Measurements from ENCODE around the gene TOMM6.
"Not testable (repeated sequence)": the region's sequence is repeated elsewhere in the genome, so short reads cannot be mapped to it uniquely, and the experiment has no call there.

TOMM6 gene

DNA sequence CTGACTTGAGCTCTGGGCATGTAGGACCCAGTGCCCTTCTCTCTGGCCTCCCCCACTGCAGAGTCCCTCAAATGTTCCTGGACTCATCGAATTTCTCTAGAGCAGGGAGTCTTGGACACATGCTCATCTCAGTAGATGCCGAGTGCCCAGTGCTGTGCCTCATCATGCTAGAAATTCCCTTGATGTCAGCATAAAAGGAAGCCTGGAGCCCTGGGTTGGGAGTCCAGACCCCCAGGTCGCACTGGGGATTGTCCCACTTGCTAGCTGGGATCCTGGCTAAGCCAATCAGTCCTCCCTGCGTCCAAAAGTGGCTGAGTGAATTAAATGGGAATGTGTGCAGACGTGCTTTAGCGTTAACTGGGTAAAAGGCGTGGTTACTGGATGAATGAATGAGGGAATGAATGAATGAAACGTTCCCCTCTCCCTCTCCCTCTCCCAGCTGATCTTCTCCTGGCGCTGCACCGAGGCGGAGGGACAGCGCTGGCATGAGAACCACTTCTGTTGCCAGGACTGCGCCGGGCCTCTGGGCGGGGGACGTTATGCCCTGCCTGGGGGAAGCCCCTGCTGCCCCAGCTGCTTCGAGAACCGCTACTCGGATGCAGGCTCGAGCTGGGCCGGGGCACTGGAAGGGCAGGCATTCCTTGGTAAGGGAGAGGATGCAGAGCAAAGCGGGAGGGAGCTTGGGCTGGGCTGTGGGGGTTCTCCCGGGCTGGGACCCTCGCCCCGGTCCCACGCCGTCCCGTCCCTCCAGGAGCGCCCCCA is 1.6 kb upstream of the TOMM6 start:
- DNase-seq (ENCODE audit: low read depth), result no peak

DNA sequence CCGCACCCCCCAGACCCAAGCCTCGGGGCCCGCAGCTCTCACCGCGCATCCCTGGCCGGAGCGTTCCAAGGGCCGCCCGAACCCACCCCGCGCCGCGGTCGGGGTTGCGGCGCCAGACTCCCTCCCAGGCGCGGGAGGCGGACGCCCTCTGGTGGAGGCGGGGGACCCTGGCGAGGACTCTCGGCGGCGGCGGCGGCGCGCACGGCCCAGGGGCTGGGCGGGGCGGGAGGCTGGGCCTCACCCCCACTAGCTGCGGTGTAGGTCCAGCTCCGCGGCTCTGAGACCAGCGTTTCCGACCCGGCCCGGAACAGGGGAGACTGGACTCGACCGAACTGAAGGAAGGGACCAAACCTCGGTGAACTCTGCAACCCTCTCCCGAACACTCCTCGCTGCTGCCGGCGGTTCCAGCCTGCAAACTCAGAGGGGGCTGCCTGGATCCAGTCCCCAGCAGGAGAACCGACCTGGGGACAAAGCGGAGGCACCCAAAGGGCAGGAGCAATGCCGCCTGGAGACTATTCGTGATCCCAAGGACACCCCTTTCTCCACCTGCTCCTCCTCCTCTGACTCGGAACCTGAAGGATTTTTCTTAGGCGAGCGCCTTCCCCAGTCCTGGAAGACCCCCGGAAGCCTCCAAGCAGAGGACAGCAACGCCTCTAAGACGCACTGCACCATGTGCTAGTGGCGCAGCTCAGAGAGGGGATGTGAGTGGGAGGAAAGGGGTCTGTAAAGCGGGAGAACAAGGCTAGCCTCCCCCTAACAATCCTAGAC is 859 bp upstream of the TOMM6 start:
- DNase-seq (ENCODE audit: low read depth), result no peak

DNA sequence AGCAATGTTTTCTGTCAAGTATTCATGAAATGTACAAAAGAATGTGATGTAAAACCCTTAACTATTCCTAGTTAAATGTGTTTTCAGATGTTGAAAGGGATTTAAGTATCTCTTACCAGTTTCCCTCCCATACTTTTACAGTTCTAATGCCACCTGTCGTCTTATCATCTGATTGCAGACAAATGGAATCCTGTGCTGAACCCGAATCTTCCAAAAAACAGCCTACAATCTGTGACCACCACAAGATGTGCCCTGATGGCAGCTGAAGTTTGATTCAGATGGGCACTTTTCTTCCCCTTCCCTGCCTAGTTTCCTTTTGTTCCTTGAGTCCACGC is 1.9 kb downstream of the TOMM6 start:
- no peak for DNase-seq (ENCODE audit: low read depth)

DNA sequence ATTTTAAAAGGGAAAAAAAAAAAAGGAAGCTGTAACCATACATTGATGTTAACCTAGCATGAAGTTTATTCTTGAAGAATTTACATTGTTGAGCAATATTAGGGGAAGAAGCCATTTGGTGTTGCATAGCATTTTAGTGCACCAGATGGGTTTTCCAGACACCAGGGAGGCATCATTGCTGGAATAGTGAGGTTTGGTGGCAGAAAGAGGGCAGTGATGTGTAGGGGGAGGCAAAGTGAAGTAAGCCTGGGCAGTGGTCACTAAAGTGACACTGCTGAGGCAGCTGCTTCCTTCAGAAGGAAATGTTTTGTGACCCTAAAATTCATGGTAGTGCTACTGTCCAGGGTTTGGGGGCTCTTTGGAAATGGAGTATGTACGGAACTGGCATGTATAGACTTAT is 2.6 kb downstream of the TOMM6 start:
- DNase-seq (ENCODE audit: low read depth), result no peak

DNA sequence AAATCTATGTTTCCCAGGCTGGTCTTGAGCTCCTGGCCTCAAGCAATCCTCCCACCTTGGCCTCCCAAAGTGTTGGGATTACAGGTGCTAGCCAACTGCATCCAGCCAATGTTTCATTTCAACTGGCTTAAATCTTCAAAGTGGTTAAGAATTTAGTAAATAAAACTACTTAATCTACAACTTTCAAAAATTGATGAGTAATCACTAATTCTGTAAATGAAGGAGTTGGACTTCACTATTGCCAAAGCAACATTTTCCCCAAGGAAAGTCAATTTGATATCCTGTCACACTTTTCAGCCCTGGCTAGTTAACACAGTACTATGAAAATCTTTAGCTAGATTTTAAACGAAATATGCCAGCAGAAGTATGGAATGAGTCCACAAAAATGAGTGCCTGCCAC is 3.8 kb downstream of the TOMM6 start:
- no peak for DNase-seq (ENCODE audit: low read depth)

DNA sequence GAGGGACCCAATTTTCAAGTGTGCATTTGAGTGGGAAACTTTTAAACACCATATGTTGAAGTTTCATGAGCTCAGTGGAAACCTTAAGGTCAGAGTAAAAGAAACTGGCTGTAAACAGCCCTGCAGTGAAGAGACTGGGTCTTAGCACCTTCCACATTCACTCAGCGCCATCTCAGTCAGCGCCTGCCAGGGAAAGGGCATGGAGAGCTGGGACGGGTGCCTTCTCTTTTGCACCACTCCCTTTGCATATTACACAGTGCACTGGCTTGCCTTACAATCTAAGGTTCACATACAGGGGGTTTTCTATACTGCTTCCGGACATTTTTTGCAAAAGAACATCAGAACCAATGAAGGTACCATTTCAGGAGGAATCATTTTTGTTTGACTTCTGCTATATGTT is 4.5 kb downstream of the TOMM6 start:
- DNase-seq (ENCODE audit: low read depth), result no peak

DNA sequence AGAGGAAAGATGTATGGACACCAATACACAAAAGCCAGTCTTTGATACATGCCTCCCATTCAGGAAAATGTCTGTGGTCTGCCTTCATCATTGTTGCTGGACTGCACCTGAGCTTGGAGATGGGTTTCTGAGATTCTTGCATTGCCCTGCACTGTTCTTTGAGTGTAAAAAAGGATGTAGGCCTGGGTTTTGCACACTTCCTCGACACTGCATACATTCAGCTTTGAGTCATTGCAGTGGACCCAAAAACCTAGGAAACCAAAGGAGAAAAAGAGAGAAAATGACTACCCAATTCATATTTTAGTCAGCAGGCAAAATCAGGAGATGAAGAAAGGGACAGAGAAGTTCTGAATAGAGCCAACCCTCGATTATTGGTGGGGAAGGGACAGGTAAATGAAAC is 9.0 kb downstream of the TOMM6 start:
- DNase-seq (ENCODE audit: low read depth), result no peak

DNA sequence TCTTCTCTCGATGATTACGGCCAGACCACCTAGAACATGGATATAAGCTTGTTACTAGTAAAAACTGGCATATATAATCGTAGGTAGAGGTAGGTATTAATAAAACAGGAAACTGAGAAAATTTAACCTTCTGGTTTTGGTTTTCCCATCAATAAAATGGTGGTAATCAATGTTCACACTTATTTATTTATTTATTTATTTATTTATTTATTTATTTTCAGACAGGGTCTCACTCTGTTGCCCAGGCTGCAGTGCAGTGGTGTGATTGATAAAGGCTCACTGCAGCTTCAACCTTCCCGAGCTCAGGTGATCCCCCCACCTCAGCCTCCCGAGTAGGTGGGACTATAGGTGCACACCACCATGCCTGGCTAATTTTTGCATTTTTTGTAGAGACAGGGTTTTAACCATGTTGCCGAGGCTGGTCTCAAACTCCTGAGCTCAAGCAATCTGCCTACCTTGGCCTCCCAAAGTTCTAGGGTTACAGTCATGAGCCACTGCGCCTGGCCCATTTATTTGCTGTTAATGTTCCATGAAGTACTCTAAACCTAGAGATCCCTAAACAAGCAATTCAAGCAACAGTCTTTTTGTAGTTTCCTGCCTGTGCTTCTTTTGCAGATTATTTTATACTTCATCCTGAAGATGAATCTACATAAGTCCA is 11.5 kb downstream of the TOMM6 start:
- no peak for DNase-seq (ENCODE audit: low read depth)

DNA sequence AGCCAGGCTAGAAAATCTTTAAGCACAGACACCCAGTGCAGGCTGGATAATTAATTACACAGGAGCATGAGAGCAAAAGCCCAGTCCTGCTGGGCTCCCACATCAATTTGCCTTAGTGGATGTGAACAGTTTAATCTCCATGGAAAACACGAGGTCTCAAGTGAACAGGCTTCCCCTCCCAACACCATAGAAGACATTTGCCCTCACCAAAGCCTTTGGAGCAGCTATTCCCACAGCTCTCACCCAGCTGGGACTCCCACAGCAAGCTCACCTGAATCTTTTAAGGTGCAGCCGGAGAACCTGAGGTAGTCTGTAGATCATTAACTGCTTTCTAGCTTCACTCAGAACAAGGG is 12.0 kb downstream of the TOMM6 start:
- DNase-seq (ENCODE audit: low read depth), result no peak

DNA sequence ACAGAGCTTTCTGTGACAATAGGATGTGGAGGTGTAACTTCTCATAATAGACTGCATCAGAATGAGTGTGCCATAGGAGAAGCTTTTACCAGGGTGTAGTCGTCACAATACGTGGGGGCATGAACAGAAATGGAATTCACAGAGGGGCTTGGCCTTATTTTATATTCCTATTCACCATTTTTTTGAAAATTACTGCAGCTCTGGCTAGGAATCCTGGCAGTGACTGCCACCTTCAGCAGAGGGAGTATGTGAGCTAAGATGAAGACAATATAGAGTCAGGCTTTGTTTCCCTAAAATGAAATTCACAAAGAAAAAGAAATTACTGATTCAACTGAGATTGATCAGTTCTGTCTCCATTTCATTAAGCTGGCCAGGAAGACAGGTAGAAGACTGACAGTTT is 13.9 kb downstream of the TOMM6 start:
- no peak for DNase-seq (ENCODE audit: low read depth)

DNA sequence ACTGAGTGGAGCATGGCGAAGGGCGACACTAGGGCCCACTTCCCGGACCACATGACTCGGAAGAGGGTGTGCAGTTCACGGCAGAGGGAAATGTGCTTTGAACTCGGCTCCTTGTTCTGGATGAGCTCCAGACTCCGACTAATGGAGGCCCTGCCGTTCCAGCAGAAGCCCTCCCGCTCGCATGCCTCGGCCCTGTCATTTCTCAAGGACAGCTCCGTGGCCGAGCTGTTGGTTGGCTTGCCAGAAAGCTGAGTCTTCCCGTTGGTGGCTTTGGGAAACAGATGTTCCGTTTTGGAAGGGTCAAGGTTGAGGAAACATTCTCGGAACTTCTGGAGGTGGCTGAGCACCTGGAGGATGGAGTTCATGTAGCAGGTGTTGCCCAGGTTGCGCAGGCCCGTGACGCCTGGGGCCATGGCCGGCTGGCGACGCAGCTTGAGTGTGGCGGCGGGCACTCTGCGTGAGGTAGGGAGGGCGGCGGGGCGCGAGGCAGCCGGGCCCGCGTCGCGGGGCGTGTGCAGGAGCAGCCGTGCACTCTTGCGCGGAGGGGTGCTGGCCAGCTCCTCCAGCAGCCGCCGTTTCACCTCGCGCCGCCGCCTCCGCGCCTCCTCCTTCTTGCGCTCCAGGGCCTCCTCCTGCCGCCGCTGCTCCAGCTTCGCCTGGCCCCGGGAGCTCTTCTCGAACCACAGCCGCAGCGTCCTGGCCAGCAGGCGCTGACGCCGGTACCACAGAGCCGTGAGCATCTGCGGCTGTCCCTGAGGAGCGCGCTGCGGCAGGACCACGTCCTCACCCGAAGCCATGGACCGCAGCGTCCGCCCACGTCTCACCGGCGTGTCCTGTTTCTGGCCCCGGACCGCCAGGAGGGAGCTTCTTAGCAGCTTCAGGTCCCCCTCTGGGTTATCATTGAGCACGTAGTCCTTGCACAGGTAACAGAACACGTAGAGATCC is 18.6 kb downstream of the TOMM6 start:
- no peak for DNase-seq (ENCODE audit: low read depth)

DNA sequence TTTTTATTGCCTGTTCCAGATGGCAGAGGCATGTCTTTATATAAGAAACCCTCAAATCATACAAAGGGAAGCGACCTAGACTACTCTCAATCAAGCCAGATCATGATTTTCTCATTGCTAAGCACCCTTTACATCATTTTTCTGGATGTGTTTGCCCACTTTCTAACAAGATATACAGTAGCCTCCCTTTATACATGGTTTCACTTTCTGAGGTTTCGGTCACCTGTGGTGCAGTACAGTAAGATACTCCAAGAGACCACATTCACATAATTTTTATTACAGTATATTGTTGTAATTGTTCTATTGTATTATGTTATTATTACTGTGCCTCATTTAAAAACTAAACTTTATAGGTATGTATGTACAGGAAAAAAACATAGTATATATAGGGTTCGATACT is 23.6 kb downstream of the TOMM6 start:
- DNase-seq (ENCODE audit: low read depth), result no peak

DNA sequence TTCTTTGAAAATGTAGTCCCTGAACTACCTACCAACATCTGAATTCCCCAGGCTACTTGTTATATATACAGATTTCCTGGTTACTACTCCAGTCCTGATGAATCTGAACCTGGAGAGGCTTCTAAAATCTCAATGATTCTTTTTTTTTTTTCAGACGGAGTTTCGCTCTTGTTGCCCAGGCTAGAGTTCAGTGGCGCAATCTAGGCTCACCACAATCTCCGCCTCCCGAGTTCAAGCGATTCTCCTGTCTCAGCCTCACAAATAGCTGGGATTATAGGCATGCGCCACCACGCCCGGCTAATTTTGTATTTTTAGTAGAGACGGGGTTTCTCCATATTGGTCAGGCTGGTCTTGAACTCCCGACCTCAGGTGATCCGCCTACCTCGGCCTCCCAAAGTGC is 24.5 kb downstream of the TOMM6 start:
- DNase-seq (ENCODE audit: low read depth), result not testable (repeated sequence)

DNA sequence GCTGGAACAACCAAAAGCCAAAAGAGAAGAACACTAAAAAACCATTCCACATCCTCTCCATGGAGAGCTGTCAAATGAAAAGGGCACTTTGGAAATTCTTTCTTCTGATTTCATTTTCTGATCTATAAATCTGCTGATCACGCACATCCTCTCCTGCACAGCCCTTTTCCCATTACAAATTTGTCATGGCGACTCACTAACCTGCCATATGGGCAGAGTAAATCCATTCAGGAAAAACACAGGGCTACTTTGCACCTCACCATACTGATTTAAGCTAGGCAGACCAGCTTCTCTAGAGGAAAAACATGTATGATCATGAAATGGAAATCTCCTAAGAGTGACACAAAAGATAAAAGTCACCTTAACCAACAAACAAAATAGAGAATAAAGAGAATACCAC is 26.0 kb downstream of the TOMM6 start:
- DNase-seq (ENCODE audit: low read depth), result no peak

DNA sequence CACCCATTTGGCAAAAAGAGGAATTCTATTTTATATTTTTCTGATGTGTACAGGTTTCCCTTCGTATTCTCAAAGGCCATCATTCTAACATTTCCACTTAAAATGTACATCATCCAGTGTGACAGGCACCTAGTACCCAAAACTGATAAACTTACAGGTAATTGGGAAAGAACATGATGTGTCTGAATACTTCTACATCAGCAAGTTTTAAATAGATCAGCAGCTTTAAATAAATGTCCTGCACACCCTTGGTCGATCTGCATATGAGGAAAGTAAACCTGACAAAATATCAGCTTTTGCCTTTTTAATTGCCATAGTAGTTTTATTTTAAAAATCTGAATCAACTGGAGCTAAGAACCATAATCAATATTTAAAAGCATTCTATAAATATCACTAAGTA is 26.5 kb downstream of the TOMM6 start:
- DNase-seq (ENCODE audit: low read depth), result no peak

DNA sequence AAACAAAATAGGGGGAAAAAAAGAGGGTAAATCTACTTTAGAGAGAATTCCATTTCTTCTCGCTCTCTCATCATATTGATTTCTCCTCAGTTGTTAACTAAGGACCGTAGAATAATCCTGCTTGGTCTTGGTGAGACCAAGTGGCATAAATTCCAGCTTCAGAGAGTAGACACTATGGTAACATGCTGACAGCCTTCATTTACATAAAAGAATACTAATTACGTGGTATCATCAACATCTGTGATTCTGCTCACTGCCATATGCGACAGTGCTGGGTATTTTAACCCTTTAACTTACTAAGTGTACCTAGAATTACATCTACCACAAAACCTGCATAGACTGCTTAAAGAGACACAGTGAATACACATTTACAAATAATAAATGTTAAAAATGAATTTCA is 27.1 kb downstream of the TOMM6 start:
- no peak for DNase-seq (ENCODE audit: low read depth)

DNA sequence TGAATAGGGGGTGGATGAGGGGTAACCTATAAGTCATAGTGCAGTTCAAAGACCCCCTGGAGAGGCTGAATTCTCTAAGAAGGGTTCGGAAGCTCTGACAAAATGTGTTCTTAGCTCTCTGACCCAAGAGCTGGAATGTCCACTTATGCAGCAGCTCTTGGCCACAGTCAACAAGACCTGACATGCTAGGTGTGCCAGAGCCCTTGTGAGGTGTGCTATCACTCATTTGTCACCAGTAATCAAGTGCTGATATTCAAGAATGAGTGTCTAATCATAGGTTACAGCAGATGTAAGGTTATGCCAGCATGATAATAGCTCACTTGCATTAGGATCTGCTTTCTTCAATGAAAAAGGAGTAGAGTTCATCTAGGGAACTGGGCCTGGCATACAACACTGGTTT is 28.1 kb downstream of the TOMM6 start:
- no peak for DNase-seq (ENCODE audit: low read depth)

DNA sequence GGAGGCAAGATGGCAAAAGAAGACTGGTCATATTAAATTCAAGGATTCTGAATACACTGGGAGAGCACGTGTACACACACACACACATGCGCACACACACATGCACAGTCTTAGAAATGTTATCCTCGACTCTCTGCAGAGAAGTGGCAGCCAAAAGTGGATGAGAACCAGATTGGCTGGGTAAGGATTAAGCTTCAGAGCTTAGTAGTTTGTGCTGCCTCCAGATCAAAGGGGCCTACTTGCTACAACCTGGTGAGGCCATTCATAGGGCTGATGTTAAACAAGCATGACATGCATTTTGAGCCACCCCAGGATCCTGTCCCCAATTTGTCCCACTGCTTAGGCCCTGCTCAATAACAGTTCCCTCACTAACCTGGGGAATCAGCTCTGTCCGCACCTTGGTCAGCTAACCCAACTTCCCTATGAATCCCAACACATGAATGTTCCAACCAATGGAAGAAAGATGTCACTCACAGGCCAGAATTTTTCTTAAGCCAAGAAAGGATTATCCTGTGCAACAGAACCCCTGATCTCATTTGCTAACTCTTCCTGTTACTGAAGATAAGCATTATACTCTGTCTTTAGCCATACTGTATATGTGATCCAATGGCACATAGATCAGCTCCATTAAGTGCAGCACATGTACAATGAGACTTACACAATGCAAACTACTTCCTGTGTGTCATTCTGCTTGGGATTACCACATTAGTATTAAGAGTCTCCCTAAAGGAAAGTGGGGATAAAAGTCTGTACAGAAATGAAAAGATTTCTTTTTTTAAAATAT is 31.0 kb downstream of the TOMM6 start:
- no peak for DNase-seq (ENCODE audit: low read depth)

DNA sequence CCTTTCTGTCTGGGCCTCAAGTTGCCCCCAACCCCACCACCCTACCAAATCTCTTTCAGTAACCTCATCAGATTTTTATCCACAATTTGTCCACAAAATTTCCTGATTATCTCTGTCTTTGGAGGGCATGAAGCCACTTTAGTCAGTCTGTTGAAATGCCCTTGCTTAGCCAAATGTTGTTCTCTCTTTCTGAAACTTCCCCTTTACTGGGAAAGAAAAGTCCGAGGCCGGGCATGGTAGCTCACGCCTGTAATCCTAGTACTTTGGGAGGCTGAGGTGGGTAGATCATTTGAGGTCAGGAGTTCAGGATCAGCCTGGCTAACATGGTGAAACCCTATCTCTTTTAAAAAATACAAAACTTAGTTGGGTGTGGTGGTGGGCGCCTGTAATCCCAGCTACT is 33.8 kb downstream of the TOMM6 start:
- no peak for DNase-seq (ENCODE audit: low read depth)

DNA sequence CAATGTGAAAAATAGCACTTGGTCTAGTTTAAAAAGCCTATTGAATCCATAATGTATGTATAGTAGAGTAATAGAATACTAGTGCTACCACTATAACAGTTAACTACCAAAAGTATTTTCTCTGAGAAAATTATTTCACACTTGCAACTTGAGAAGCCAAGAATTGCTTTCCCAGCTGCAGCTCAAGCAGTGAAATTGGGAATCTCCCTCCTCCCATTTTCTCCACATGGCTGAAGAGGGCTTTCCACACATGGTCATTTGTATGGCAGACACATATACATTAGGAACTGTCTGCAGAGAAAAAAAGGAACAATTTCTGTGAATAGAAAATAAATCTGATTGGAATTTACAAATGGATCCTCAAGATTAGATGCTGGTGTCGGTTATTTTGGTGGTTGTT is 34.5 kb downstream of the TOMM6 start:
- DNase-seq (ENCODE audit: low read depth), result no peak

DNA sequence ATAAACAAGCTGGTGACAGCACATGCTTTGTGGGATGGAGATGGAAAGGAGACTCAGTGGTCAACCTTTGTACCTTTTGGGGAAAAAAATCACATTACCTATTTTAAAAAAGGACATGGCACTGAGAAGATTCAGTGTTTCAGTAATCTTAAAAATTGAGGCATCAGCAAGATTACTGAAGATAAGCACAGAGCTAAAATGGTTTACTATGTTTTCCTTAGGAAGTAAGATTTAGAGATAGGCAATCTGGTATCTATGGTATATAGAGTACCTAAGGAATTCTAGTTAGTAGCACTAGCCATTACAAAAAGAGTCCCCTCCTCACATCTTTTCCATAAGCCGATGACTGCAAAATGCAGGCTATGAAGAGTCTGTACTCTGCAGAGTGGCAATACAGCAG is 35.7 kb downstream of the TOMM6 start:
- DNase-seq (ENCODE audit: low read depth), result no peak

All from non-pigmented ciliary epithelial cell (primary cell).